Measurements from ENCODE around the gene POC1A.

POC1A gene

GRCh38 chr3:52104684-52105640, 49.3 kb downstream of the POC1A start:
- Histone ChIP-seq H3K27me3 (ENCODE audit: insufficient read depth, low read depth) (no peaks in the 10 kb centered on the region), H3K4me3 (IDR thresholded peaks at IDR 0.05; ENCODE audit: insufficient read depth, low read depth, low read length) (no peak overlapping the region), H3K9ac (no peak overlapping the region), H4K20me1 (ENCODE audit: insufficient read depth) (no peaks in the 10 kb centered on the region), H3K4me1 (ENCODE audit: low read depth, poor library complexity, severe bottlenecking) (no peaks in the 10 kb centered on the region), H3K27ac (no peak overlapping the region), H3K36me3 (ENCODE audit: insufficient read depth) (no peaks in the 10 kb centered on the region), H2AFZ (ENCODE audit: low read depth) (no peak overlapping the region), H3K79me2 (ENCODE audit: insufficient read depth, low read depth) (no peaks in the 10 kb centered on the region), H3K4me2 (no peak overlapping the region)
- TF ChIP-seq, protein P1, sequence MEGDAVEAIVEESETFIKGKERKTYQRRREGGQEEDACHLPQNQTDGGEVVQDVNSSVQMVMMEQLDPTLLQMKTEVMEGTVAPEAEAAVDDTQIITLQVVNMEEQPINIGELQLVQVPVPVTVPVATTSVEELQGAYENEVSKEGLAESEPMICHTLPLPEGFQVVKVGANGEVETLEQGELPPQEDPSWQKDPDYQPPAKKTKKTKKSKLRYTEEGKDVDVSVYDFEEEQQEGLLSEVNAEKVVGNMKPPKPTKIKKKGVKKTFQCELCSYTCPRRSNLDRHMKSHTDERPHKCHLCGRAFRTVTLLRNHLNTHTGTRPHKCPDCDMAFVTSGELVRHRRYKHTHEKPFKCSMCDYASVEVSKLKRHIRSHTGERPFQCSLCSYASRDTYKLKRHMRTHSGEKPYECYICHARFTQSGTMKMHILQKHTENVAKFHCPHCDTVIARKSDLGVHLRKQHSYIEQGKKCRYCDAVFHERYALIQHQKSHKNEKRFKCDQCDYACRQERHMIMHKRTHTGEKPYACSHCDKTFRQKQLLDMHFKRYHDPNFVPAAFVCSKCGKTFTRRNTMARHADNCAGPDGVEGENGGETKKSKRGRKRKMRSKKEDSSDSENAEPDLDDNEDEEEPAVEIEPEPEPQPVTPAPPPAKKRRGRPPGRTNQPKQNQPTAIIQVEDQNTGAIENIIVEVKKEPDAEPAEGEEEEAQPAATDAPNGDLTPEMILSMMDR (conservative IDR thresholded peaks at IDR 0.05; ENCODE audit: low read depth, low read length) = no peak

DNA sequence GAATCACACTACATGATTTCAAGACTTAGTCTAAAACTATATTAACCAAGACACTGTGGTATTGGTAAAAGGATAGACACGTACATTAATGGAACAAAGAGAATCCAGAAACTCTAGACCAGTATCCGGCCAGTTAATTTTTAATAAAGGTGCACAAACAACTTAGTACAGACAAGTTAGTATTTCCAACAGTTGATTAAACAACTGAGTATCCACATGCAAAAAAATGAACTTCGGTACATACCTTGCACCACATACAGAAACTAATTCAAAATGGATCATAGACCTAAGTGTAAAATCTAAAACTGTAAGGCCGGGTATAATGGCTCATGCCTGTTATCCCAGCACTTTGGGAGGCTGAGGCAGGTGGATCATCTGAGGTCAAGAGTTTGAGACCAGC, 51.3 kb downstream of the POC1A start:
- Histone ChIP-seq H2AFZ (ENCODE audit: low read depth) (no peak overlapping the region), H3K9ac (no peak overlapping the region), H3K27me3 (ENCODE audit: insufficient read depth, low read depth) (no peaks in the 10 kb centered on the region), H3K36me3 (ENCODE audit: insufficient read depth) (no peaks in the 10 kb centered on the region), H4K20me1 (ENCODE audit: insufficient read depth) (no peaks in the 10 kb centered on the region), H3K4me1 (ENCODE audit: low read depth, poor library complexity, severe bottlenecking) (no peaks in the 10 kb centered on the region), H3K79me2 (ENCODE audit: insufficient read depth, low read depth) (no peaks in the 10 kb centered on the region), H3K27ac (no peak overlapping the region), H3K4me2 (no peak overlapping the region), H3K4me3 (IDR thresholded peaks at IDR 0.05; ENCODE audit: insufficient read depth, low read depth, low read length) (no peak overlapping the region)
- TF ChIP-seq, protein P1 (conservative IDR thresholded peaks at IDR 0.05; ENCODE audit: low read depth, low read length) = no peak

- Histone ChIP-seq H3K4me2 (no peak overlapping the region), H3K4me1 (ENCODE audit: low read depth, poor library complexity, severe bottlenecking) (no peaks in the 10 kb centered on the region), H3K27ac (no peak overlapping the region), H2AFZ (ENCODE audit: low read depth) (no peak overlapping the region), H3K79me2 (ENCODE audit: insufficient read depth, low read depth) (no peaks in the 10 kb centered on the region), H3K36me3 (ENCODE audit: insufficient read depth) (no peaks in the 10 kb centered on the region), H3K9ac (no peak overlapping the region), H3K27me3 (ENCODE audit: insufficient read depth, low read depth) (no peaks in the 10 kb centered on the region), H4K20me1 (ENCODE audit: insufficient read depth) (no peaks in the 10 kb centered on the region), H3K4me3 (IDR thresholded peaks at IDR 0.05; ENCODE audit: insufficient read depth, low read depth, low read length) (no peak overlapping the region)
- TF ChIP-seq, protein P1 (conservative IDR thresholded peaks at IDR 0.05; ENCODE audit: low read depth, low read length) = no peak
Observed at GRCh38 chr3:52099001-52099401, 55.2 kb downstream of the POC1A start.

DNA sequence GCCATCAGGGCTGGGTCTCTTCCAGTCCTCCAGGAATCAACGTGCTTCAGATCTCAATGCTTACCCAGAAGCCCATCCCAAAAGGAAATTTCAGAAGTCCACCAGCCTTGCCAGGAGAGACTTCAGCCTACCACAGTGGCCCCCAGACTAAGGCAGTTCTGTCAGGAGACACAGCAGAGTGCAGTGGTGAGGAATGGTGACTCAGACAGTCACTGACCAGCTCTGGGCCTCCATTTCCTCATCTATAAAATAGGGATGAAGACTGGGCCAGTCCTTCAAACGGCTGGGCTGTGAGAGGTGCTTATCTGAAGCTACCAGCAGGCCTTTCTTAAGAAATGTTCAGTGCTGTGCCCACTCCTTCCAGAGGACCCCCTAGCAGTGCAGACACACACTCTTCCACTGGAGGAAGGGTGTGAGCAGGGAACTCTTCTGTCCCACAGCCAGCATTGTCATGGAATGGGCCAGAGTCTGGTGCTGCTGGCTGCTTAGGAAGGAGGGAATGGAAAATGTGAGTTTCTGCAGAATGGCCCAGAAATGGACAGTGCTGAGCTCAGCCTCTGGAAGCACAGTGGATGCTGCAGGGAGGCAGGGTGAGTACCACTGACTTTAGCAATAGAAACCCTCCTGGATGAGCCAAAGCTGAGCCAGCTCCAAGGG, 56.2 kb downstream of the POC1A start:
- Histone ChIP-seq H3K9ac (no peak overlapping the region), H3K4me2 (no peak overlapping the region), H3K4me3 (IDR thresholded peaks at IDR 0.05; ENCODE audit: insufficient read depth, low read depth, low read length) (no peak overlapping the region), H3K36me3 (ENCODE audit: insufficient read depth) (no peaks in the 10 kb centered on the region), H3K79me2 (ENCODE audit: insufficient read depth, low read depth) (no peaks in the 10 kb centered on the region), H3K27ac (no peak overlapping the region), H3K4me1 (ENCODE audit: low read depth, poor library complexity, severe bottlenecking) (no peaks in the 10 kb centered on the region), H2AFZ (ENCODE audit: low read depth) (no peak overlapping the region), H3K27me3 (ENCODE audit: insufficient read depth, low read depth) (no peaks in the 10 kb centered on the region), H4K20me1 (ENCODE audit: insufficient read depth) (no peaks in the 10 kb centered on the region)
- TF ChIP-seq, protein P1 (conservative IDR thresholded peaks at IDR 0.05; ENCODE audit: low read depth, low read length) = no peak

Data from KMS-11 (cell line).